ENCODE data around the gene KRT17.
"Not testable (repeated sequence)": the region's sequence is repeated elsewhere in the genome, so short reads cannot be mapped to it uniquely, and the experiment has no call there.

The KRT17 gene

DNA sequence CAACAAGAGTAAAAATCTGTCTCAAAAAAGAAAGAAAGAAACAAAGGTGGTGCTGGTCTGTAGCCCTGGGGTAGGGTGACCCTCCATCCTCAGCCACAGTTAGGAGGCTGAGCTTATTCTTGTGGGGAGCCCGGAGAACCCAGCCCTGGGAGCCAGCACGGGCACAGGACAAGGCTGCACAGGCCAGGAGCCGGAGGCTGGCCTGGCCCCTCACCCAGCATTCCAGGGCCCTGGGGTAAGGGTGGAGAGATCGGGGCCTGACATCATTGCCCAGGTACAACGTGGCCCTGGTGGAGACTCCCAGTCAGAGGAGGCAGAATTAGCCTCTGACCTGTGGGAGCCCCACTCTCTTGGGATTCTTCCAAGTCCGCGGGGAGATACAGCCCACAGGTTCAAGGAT lies 10.3 kb upstream of the KRT17 start:
- DNase-seq (ENCODE audit: low read depth), result no peak

- DNase-seq (ENCODE audit: low read depth), result no peak
Observed at GRCh38 chr17:41633556-41634199, 9.3 kb upstream of the KRT17 start.

GRCh38 chr17:41632482-41633105 lies 8.2 kb upstream of the KRT17 start:
- no peak for DNase-seq (ENCODE audit: low read depth)

DNA sequence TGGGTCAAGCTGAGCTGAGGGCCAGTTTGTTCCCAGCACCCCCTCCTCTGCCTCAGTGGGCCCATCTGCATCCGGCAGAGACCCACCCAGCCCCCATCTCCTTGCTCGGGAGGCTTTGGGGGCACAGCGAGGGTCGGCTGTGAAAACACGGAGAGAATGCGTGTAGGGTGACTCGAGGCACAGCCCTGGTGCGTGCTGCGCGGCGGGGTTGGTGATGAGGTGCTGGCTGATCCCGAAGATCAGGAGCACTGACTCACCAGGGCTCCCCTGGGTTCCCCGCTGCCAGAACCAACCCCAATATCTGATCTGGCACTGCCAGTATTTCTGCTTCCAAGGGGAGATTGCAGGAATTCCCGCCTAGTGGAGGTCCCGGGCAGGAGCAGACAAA lies 7.5 kb upstream of the KRT17 start:
- no peak for DNase-seq (ENCODE audit: low read depth)

GRCh38 chr17:41631025-41631897 lies 6.9 kb upstream of the KRT17 start:
- DNase-seq (ENCODE audit: low read depth), result no peak

- DNase-seq (ENCODE audit: low read depth), result no peak
Observed at GRCh38 chr17:41629826-41630670, 5.7 kb upstream of the KRT17 start.

DNA sequence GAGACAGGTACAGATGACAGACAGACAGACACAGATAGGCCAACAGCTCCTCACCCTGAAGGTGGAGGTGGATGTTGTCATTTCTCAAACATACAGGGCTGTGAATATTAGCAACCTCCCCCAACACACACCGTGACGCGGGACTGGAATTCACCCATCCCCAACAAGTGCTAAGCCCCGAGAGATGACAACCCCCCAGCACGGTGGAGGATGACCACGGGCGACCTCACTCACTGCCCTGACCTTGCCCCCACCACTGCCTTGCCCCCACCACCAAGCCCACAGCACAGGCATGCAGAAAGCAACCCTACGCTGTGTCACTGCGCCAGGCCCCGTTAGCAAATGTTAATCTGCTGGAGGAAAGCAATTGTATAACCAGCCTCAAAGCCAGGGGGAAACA lies 4.9 kb upstream of the KRT17 start:
- no peak for DNase-seq (ENCODE audit: low read depth)

GRCh38 chr17:41628621-41629255 lies 4.4 kb upstream of the KRT17 start:
- DNase-seq (ENCODE audit: low read depth), result not testable (repeated sequence)

- DNase-seq (ENCODE audit: low read depth), result not testable (repeated sequence)
Observed at GRCh38 chr17:41628073-41628370, 3.6 kb upstream of the KRT17 start.

- DNase-seq (ENCODE audit: low read depth), result no peak
Observed at GRCh38 chr17:41627316-41628072, 3.1 kb upstream of the KRT17 start.

- DNase-seq (ENCODE audit: low read depth), result peak; percentile 62
Observed at GRCh38 chr17:41626914-41627295, 2.5 kb upstream of the KRT17 start.

GRCh38 chr17:41626028-41626913 lies 1.9 kb upstream of the KRT17 start:
- DNase-seq (ENCODE audit: low read depth), result not testable (repeated sequence)

DNA sequence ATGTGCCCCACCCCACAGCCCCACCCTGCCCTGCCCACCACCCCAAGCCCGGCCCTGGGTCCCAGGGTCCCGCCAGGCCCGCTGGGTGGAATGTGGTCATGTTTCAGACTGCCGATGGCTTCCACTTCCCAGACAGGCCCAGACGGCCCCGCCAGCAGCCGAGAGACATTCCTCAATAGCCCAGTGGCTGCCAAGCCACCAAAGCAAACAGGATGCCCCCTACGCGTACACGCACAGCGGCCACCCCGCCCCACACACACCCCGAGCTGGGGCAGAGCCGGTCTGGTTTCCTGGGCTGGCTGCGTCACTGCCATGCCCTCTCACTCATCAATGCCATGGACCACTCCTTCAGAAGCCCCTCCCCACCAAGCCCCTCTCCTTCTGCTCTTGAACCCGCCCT lies 1.2 kb upstream of the KRT17 start:
- no peak for DNase-seq (ENCODE audit: low read depth)

DNA sequence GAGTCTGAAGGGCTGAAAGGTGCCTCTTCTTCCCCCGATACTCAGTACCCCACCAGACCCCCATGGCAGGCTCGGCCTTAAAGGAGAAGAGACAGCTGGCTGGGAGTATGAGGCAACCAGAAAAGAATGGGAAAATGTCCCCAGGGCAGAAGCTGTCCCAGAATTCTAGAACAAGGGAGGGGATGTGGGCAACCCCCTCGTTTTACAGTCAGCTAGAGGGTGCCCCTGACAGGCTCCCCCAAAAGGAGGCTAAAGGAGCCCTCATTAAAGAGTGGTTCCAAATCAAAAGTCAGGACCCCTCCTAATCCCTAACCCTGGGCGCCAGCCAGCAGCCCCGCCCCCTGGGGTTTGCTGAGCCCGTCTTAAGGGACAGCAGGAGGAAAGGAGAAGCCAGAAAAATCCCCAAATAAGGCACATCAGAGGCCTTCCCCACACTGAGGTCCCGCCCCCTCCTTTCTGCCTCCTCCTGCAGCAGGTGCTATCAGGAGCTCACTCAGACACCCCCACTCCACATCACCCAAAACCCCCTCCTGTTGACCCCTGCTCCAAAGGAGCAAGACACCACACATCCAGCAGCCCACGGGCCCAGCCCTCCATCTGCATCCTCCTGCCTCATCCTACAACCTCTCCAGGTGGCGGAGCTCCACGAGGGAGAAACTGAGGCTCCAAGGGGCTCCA lies 1.1 kb downstream of the KRT17 start:
- DNase-seq (ENCODE audit: low read depth), result peak; percentile 61

DNA sequence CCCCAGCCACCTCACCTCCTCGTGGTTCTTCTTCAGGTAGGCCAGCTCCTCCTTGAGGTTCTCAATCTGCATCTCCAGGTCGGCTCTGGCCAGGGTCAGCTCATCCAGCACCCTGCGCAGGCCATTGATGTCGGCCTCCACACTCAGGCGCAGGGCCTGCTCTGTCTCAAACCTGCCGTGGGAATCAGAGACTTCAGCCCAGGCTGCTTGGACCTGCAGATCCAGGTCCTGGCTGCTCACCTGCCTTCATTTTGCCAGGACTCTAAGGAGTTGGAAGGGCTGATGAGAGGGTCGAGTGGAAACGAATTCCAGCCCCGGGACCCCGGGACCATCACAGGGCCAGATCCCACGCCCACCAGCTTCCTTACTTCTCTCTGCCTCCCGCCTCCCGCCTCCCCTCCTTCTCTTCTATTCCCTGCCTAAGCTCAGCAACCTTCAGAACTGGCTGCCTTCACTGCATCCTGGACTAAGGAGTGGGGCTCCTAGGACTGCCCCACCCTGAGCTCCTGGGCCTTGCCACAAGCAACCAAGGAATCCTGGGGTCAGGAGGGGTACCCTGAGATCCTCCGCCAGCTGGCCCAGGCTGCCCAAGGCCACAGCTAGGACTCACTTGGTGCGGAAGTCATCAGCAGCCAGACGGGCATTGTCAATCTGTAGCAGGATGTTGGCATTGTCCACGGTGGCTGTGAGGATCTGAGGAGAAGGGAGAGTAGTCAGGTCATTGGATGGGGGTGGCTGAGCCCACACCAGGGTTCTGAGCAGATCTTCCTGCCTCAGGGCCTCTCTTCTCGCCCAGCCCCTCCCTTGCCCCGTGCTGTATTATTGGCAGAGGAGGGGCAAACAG lies 1.8 kb downstream of the KRT17 start:
- not testable (repeated sequence) for DNase-seq (ENCODE audit: low read depth)

GRCh38 chr17:41621916-41622315 lies 2.5 kb downstream of the KRT17 start:
- no peak for DNase-seq (ENCODE audit: low read depth)

DNA sequence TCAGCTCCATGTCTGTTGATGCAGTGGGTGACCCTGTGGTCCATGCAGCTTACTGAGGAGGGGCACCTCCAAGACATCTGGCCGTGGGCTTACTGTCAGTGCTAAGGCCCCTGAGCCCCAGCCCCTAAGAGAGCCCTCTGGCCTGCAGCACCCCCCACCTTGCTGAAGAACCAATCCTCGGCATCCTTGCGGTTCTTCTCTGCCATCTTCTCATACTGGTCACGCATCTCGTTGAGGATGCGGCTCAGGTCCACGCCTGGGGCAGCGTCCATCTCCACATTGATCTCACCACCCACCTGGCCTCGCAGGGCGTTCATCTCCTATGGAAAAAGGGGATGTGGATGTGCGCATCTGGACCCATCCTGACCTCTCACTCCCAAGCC lies 2.9 kb downstream of the KRT17 start:
- DNase-seq (ENCODE audit: low read depth), result not testable (repeated sequence)

GRCh38 chr17:41620583-41621434 lies 3.6 kb downstream of the KRT17 start:
- peak; percentile 67 for DNase-seq (ENCODE audit: low read depth)

Measured in EH (cell line).